Measurements from ENCODE around the gene CNGA3.

DNA sequence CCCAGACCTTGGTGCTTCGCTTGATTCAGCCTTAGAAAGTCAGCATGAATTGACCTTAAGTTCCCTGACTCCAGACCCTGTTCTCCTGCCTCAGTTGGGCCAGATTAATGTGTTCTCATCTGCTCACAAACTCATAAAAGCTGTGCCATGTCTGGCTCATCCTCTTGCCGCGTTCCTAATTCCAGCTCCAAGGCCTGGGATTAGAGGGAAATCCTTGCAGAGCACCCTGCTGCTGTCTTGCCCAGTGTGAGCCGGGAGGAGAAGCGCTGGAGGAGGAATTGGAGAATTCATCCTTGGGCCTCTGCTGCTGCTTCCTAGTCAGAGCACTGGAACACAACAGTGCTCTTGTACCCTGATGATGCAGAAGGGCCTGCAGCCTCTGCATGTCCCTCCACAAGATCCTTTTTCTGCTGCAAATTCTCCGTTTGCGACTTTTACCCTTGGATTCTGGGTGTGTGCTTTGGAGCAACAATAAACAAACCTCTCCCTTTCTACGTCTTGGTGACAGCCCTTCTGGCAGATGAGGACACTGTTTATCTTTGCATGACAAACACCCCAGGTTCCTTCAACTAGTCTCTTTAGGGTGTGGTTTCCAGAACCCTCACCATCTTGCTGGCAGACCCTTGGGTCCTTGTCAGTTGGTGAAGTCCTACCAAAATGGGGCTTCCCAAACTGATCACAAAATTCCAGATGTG lies 46.9 kb upstream of the CNGA3 start:
- TF ChIP-seq EZH2phosphoT487 (IDR thresholded peaks at IDR 0.05; ENCODE audit: unreplicated experiment) (no peak), EZH2 (IDR thresholded peaks at IDR 0.05; ENCODE audit: low read depth, unreplicated experiment) (no peak), NANOG (IDR thresholded peaks at IDR 0.05; ENCODE audit: borderline replicate concordance) (no peak)
- TF ChIP-seq, protein P1, sequence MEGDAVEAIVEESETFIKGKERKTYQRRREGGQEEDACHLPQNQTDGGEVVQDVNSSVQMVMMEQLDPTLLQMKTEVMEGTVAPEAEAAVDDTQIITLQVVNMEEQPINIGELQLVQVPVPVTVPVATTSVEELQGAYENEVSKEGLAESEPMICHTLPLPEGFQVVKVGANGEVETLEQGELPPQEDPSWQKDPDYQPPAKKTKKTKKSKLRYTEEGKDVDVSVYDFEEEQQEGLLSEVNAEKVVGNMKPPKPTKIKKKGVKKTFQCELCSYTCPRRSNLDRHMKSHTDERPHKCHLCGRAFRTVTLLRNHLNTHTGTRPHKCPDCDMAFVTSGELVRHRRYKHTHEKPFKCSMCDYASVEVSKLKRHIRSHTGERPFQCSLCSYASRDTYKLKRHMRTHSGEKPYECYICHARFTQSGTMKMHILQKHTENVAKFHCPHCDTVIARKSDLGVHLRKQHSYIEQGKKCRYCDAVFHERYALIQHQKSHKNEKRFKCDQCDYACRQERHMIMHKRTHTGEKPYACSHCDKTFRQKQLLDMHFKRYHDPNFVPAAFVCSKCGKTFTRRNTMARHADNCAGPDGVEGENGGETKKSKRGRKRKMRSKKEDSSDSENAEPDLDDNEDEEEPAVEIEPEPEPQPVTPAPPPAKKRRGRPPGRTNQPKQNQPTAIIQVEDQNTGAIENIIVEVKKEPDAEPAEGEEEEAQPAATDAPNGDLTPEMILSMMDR (conservative IDR thresholded peaks at IDR 0.05; ENCODE audit: low read depth in 2 of 2), result no peak
- TF ChIP-seq, protein P2, sequence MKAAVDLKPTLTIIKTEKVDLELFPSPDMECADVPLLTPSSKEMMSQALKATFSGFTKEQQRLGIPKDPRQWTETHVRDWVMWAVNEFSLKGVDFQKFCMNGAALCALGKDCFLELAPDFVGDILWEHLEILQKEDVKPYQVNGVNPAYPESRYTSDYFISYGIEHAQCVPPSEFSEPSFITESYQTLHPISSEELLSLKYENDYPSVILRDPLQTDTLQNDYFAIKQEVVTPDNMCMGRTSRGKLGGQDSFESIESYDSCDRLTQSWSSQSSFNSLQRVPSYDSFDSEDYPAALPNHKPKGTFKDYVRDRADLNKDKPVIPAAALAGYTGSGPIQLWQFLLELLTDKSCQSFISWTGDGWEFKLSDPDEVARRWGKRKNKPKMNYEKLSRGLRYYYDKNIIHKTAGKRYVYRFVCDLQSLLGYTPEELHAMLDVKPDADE (IDR thresholded peaks at IDR 0.05), result no peak

Measured in GM23338 (cell line).